Inflammatory macrophage treated with lipopolysaccharide for 4 hours (primary cell): Measurements from ENCODE around the gene C10orf88.

Source experiments
- DNase-seq: peaks from one replicate; pipeline ENCODE4 v3.0.0-alpha.2; 2020

The C10orf88 gene

GRCh38 chr10:122953902-122954730 is at the start of gene C10orf88:
C10orf88 (minus strand) TSS chr10:122954227; CDS start chr10:122954178, 49 bp downstream.
- peak; percentile 99 for DNase-seq

GRCh38 chr10:123001370-123001769 is 47.3 kb upstream of the C10orf88 start:
- no peak for DNase-seq

- DNase-seq, result no peak
Observed at GRCh38 chr10:123000155-123000554, 46.1 kb upstream of the C10orf88 start.

GRCh38 chr10:122999347-122999746 is 45.3 kb upstream of the C10orf88 start:
- DNase-seq, result no peak

GRCh38 chr10:122998934-122999333 is 44.9 kb upstream of the C10orf88 start:
- DNase-seq, result no peak

- DNase-seq, result no peak
Observed at GRCh38 chr10:122998360-122998917, 44.4 kb upstream of the C10orf88 start.

- DNase-seq, result no peak
Observed at GRCh38 chr10:122997864-122998263, 43.8 kb upstream of the C10orf88 start.

GRCh38 chr10:122995936-122996335 is 41.9 kb upstream of the C10orf88 start:
- DNase-seq, result no peak

- DNase-seq, result no peak
Observed at GRCh38 chr10:122993797-122994336, 39.8 kb upstream of the C10orf88 start.

- DNase-seq, result no peak
Observed at GRCh38 chr10:122992031-122992585, 38.1 kb upstream of the C10orf88 start.

GRCh38 chr10:122990278-122990677 is 36.3 kb upstream of the C10orf88 start:
- no peak for DNase-seq

GRCh38 chr10:122988501-122988900 is 34.5 kb upstream of the C10orf88 start:
- no peak for DNase-seq

GRCh38 chr10:122986335-122986734 is 32.3 kb upstream of the C10orf88 start:
- DNase-seq, result no peak

- no peak for DNase-seq
Observed at GRCh38 chr10:122984708-122985107, 30.7 kb upstream of the C10orf88 start.

- DNase-seq, result no peak
Observed at GRCh38 chr10:122983898-122984297, 29.9 kb upstream of the C10orf88 start.

- DNase-seq, result peak; percentile 26
Observed at GRCh38 chr10:122981066-122981464, 27.0 kb upstream of the C10orf88 start.

GRCh38 chr10:122980209-122981065 is 26.4 kb upstream of the C10orf88 start, which contains the start of gene PSTK:
PSTK (plus strand) TSS chr10:122980401; CDS start chr10:122980480, 79 bp downstream.
- peak; percentile 93 for DNase-seq

- no peak for DNase-seq
Observed at GRCh38 chr10:122974543-122975064, 20.6 kb upstream of the C10orf88 start.

- peak; percentile 57 for DNase-seq
Observed at GRCh38 chr10:122974023-122974422, 20.0 kb upstream of the C10orf88 start.

GRCh38 chr10:122968698-122969097 is 14.7 kb upstream of the C10orf88 start:
- DNase-seq, result no peak

GRCh38 chr10:122966879-122967278 is 12.9 kb upstream of the C10orf88 start:
- no peak for DNase-seq

- DNase-seq, result peak; percentile 23
Observed at GRCh38 chr10:122962405-122962804, 8.4 kb upstream of the C10orf88 start.
